T-helper 1 cell treated with Interleukin-12 subunit alpha and Interleukin-12 subunit beta and Interleukin-4 antibody, amounts not matched to agents 30 μg/mL and 1 μg/mL, for 36 hours (primary cell): ENCODE data around the gene NAXE.

Source experiments
- H3K27ac Mint-ChIP-seq: one replicate; pipeline ENCODE4 v1.8.0; 2021; ENCODE audit warnings: mild to moderate bottlenecking, mixed read lengths
- H3K27me3 Mint-ChIP-seq: one replicate; pipeline ENCODE4 v1.8.0; 2021; ENCODE audit warnings: low read depth, mixed read lengths
- H3K36me3 Mint-ChIP-seq: one replicate; pipeline ENCODE4 v1.8.0; 2021; ENCODE audit warnings: low read depth, mixed read lengths
- H3K4me1 Mint-ChIP-seq: one replicate; pipeline ENCODE4 v1.8.0; 2021; ENCODE audit warnings: low read depth, mixed read lengths
- H3K4me3 Mint-ChIP-seq: one replicate; pipeline ENCODE4 v1.8.0; 2021; ENCODE audit warnings: mild to moderate bottlenecking, moderate library complexity, mixed read lengths
- H3K9me3 Mint-ChIP-seq: one replicate; pipeline ENCODE4 v1.8.0; 2021; ENCODE audit warnings: mixed read lengths

NAXE gene

GRCh38 chr1:156555715-156556114, 35.9 kb upstream of the NAXE start:
- no peaks in the 10 kb centered on the region for H3K27me3 Mint-ChIP-seq
- H3K27ac Mint-ChIP-seq = no peak overlapping the region
- H3K4me3 Mint-ChIP-seq = no peak overlapping the region
- H3K4me1 Mint-ChIP-seq = peaks cover 4% of the 10 kb centered on the region
- no peaks in the 10 kb centered on the region for H3K9me3 Mint-ChIP-seq
- H3K36me3 Mint-ChIP-seq = peaks cover 6% of the 10 kb centered on the region

GRCh38 chr1:156556354-156556753, 35.2 kb upstream of the NAXE start:
- H3K27me3 Mint-ChIP-seq = no peaks in the 10 kb centered on the region
- peaks cover 5% of the 10 kb centered on the region for H3K36me3 Mint-ChIP-seq
- H3K27ac Mint-ChIP-seq = no peak overlapping the region
- H3K9me3 Mint-ChIP-seq = no peaks in the 10 kb centered on the region
- H3K4me1 Mint-ChIP-seq = peaks cover 4% of the 10 kb centered on the region
- H3K4me3 Mint-ChIP-seq = no peak overlapping the region

- H3K4me3 Mint-ChIP-seq = no peak overlapping the region
- H3K27ac Mint-ChIP-seq = no peak overlapping the region
- peaks cover 6% of the 10 kb centered on the region for H3K36me3 Mint-ChIP-seq
- H3K4me1 Mint-ChIP-seq = no peaks in the 10 kb centered on the region
- H3K27me3 Mint-ChIP-seq = no peaks in the 10 kb centered on the region
- H3K9me3 Mint-ChIP-seq = no peaks in the 10 kb centered on the region
Observed at GRCh38 chr1:156559086-156559796, 32.3 kb upstream of the NAXE start.

GRCh38 chr1:156559797-156560385, 31.7 kb upstream of the NAXE start:
- no peak overlapping the region for H3K27ac Mint-ChIP-seq
- peaks cover 6% of the 10 kb centered on the region for H3K36me3 Mint-ChIP-seq
- H3K9me3 Mint-ChIP-seq = no peaks in the 10 kb centered on the region
- H3K4me1 Mint-ChIP-seq = no peaks in the 10 kb centered on the region
- H3K27me3 Mint-ChIP-seq = no peaks in the 10 kb centered on the region
- no peak overlapping the region for H3K4me3 Mint-ChIP-seq

GRCh38 chr1:156560585-156561163, 30.9 kb upstream of the NAXE start:
- Mint-ChIP-seq H3K27ac (no peak overlapping the region), H3K27me3 (no peaks in the 10 kb centered on the region), H3K36me3 (peaks cover 6% of the 10 kb centered on the region), H3K4me1 (no peaks in the 10 kb centered on the region), H3K4me3 (no peak overlapping the region), H3K9me3 (no peaks in the 10 kb centered on the region)

- H3K9me3 Mint-ChIP-seq = no peaks in the 10 kb centered on the region
- no peaks in the 10 kb centered on the region for H3K4me1 Mint-ChIP-seq
- H3K27ac Mint-ChIP-seq = no peak overlapping the region
- H3K36me3 Mint-ChIP-seq = peaks cover 12% of the 10 kb centered on the region
- no peak overlapping the region for H3K4me3 Mint-ChIP-seq
- no peaks in the 10 kb centered on the region for H3K27me3 Mint-ChIP-seq
Observed at GRCh38 chr1:156565519-156565918, 26.1 kb upstream of the NAXE start.

GRCh38 chr1:156566436-156566835, 25.1 kb upstream of the NAXE start:
- Mint-ChIP-seq H3K4me3 (no peak overlapping the region), H3K27me3 (no peaks in the 10 kb centered on the region), H3K4me1 (peaks cover 6% of the 10 kb centered on the region), H3K9me3 (no peaks in the 10 kb centered on the region), H3K27ac (no peak overlapping the region), H3K36me3 (peaks cover 12% of the 10 kb centered on the region)

GRCh38 chr1:156571261-156571852, 20.2 kb upstream of the NAXE start:
- peak overlapping the region; percentile 96 for H3K4me3 Mint-ChIP-seq
- peaks cover 20% of the 10 kb centered on the region for H3K4me1 Mint-ChIP-seq
- H3K27me3 Mint-ChIP-seq = peaks cover 22% of the 10 kb centered on the region
- no peak overlapping the region for H3K27ac Mint-ChIP-seq
- no peaks in the 10 kb centered on the region for H3K9me3 Mint-ChIP-seq
- H3K36me3 Mint-ChIP-seq = peaks cover 8% of the 10 kb centered on the region

GRCh38 chr1:156571919-156572662, 19.5 kb upstream of the NAXE start, which contains the start of gene IQGAP3:
Gene IQGAP3 (minus strand): TSS chr1:156572565. CDS start chr1:156572529, 36 bp downstream.
- H3K36me3 Mint-ChIP-seq = peaks cover 8% of the 10 kb centered on the region
- peaks cover 22% of the 10 kb centered on the region for H3K27me3 Mint-ChIP-seq
- peaks cover 20% of the 10 kb centered on the region for H3K4me1 Mint-ChIP-seq
- peak within 1 kb of the TSS; percentile 56 for H3K27ac Mint-ChIP-seq
- peak within 1 kb of the TSS; percentile 96 for H3K4me3 Mint-ChIP-seq
- no peaks in the 10 kb centered on the region for H3K9me3 Mint-ChIP-seq

- Mint-ChIP-seq H3K9me3 (no peaks in the 10 kb centered on the region), H3K36me3 (peaks cover 8% of the 10 kb centered on the region), H3K27ac (no peak overlapping the region), H3K4me1 (peaks cover 20% of the 10 kb centered on the region), H3K4me3 (peak overlapping the region; percentile 96), H3K27me3 (peaks cover 22% of the 10 kb centered on the region)
Observed at GRCh38 chr1:156572663-156573018, 18.9 kb upstream of the NAXE start.

GRCh38 chr1:156574039-156574633, 17.4 kb upstream of the NAXE start:
- no peak overlapping the region for H3K27ac Mint-ChIP-seq
- H3K4me3 Mint-ChIP-seq = no peak overlapping the region
- peaks cover 22% of the 10 kb centered on the region for H3K27me3 Mint-ChIP-seq
- H3K4me1 Mint-ChIP-seq = peaks cover 20% of the 10 kb centered on the region
- no peaks in the 10 kb centered on the region for H3K9me3 Mint-ChIP-seq
- H3K36me3 Mint-ChIP-seq = peaks cover 4% of the 10 kb centered on the region

GRCh38 chr1:156577550-156577949, 14.0 kb upstream of the NAXE start:
- peaks cover 11% of the 10 kb centered on the region for H3K4me1 Mint-ChIP-seq
- peaks cover 22% of the 10 kb centered on the region for H3K27me3 Mint-ChIP-seq
- no peak overlapping the region for H3K4me3 Mint-ChIP-seq
- H3K36me3 Mint-ChIP-seq = no peaks in the 10 kb centered on the region
- H3K27ac Mint-ChIP-seq = no peak overlapping the region
- H3K9me3 Mint-ChIP-seq = no peaks in the 10 kb centered on the region

GRCh38 chr1:156578055-156578454, 13.5 kb upstream of the NAXE start:
- Mint-ChIP-seq H3K9me3 (no peaks in the 10 kb centered on the region), H3K4me1 (peaks cover 10% of the 10 kb centered on the region), H3K27ac (no peak overlapping the region), H3K27me3 (peaks cover 18% of the 10 kb centered on the region), H3K4me3 (no peak overlapping the region), H3K36me3 (no peaks in the 10 kb centered on the region)

GRCh38 chr1:156579472-156579871, 12.1 kb upstream of the NAXE start, which contains the start of gene TTC24:
Gene TTC24 (plus strand): TSS chr1:156579723. CDS start chr1:156581365, 1,642 bp downstream.
- H3K36me3 Mint-ChIP-seq = no peaks in the 10 kb centered on the region
- no peak within 1 kb of the TSS for H3K27ac Mint-ChIP-seq
- peaks cover 8% of the 10 kb centered on the region for H3K27me3 Mint-ChIP-seq
- H3K4me1 Mint-ChIP-seq = peaks cover 12% of the 10 kb centered on the region
- no peak within 1 kb of the TSS for H3K4me3 Mint-ChIP-seq
- H3K9me3 Mint-ChIP-seq = no peaks in the 10 kb centered on the region
